Pancreas (tissue), 10 donors: ENCODE measurements around the gene GRB10. TPM values are rescaled to one million over a fixed set of nuclear protein-coding genes. Genes with fewer than 3 reads are reported as not detected.

ENCODE experiments used
- ATAC-seq, 4 donors: fragments of 200-7000 bp; cut with Tn5 transposase; one replicate each; pipeline versions ENCODE4 v1.8.0 to v1.9.1; 2020; ENCODE audit warnings: mild to moderate bottlenecking in 4 of 4, moderate library complexity in 4 of 4
- DNase-seq, 6 donors: peaks; one replicate each; pipeline ENCODE4 v3.0.0-alpha.2; 2020
- FAIRE-seq: peaks from 2 replicates; lab custom pipeline; 2012; peaks lifted over from hg19 to GRCh38; lab: Jason Lieb, UNC
- H3K27ac ChIP-seq, 4 donors: fragments of 200-600 bp; sonication (generic); 1 replicate in 3 of 4; 2 replicates in 1 of 4; pipeline versions ENCODE4 v1.5.0 to v1.8.0; 2020
- H3K27me3 ChIP-seq, 4 donors: fragments of 200-600 bp; one replicate each; pipeline ENCODE4 v1.8.0; 2021
- H3K36me3 ChIP-seq, 3 donors: fragments of 200-600 bp; sonication (generic) in 1 of 3; one replicate each; pipeline versions ENCODE4 v1.5.0 to v1.8.0; 2020 to 2021
- H3K4me1 ChIP-seq, 3 donors: fragments of 200-600 bp; one replicate each; pipeline ENCODE4 v1.8.0; 2021
- H3K4me3 ChIP-seq, 4 donors: fragments of 200-600 bp; sonication (generic) in 2 of 4; one replicate each; pipeline versions ENCODE4 v1.5.0 to v1.8.0; 2020 to 2021
- H3K9me3 ChIP-seq, 4 donors: fragments of 200-600 bp; one replicate each; pipeline ENCODE4 v1.8.0; 2021
- CTCF ChIP-seq, 4 donors: fragments of 200-600 bp; sonication (generic) in 3 of 4; IDR thresholded peaks; one replicate each; pipeline versions ENCODE4 v1.5.0 to v1.8.0; 2021; ENCODE audit warnings: antibody characterized with exemption in 4 of 4
- WGBS, 2 donors: extraction: QIAGEN DNeasy Blood & Tissue Kit; methylation state at CpG; one replicate each; pipeline ENCODE4 v1.1.7; 2013; 5-methylcytosine and 5-hydroxymethylcytosine counted together
- intact Hi-C, 3 donors: fragments of 100-400 bp; cut with DNase I; formaldehyde crosslinking; loops; one replicate each; pipeline versions ENCODE4 v1.11.1 to v1.14.2; 2022
- polyA plus RNA-seq, 2 donors: library from polyadenylated mRNA; stranded (reverse); fragments of 200-250 nt; gene quantifications; one replicate each; pipeline ENCODE4 v1.2.3, GENCODE V29; 2013
- total RNA-seq, 6 donors: library from RNA; stranded (reverse); fragmentation: NEBNext Ultra II Directional in 4 of 6; extraction: Animal tissue kit (Norgen Biotek cat#: 25700) in 4 of 6; gene quantifications; one replicate each; pipeline versions ENCODE4 v1.2.1 to v1.2.4, GENCODE V29; 2021 to 2023
- donor health status: healthy with polysubstance abuse.
- donor health status: DM: no; HTN: no; CAD: no; lungs with moderate emphysema.
- donor health status: DM: no; HTN: no; CAD: no.
- donor health status: control.
- donor health status: control.
- donor health status: Bipolar disorder and iron deficiency.
- donor health status: DM: yes; HTN: yes; CAD: no.
- donor health status: DM: no; HTN: no; CAD: no.
- donor health status: DM: no; HTN: no; CAD: no.
- donor health status: DM: yes; HTN: yes; CAD: no.

Gene GRB10
- total and polyA plus RNA-seq, 8 donors = 69.9 to 199 (median 133) TPM

- WGBS, 2 donors = 46 to 47% methylated on average over 12 of the region's 12 CpGs
- FAIRE-seq (no peak), ATAC-seq (no peak), DNase-seq (peak in 2 of 6 donors; percentile 11 to 14)
- intact Hi-C loops = no loop called here
- no peaks in the 10 kb centered on the region for H3K27me3 ChIP-seq
- H3K27ac ChIP-seq = peak overlapping the region in 2 of 4 donors; percentile 13 to 22
- no peaks in the 10 kb centered on the region for H3K9me3 ChIP-seq
- TF ChIP-seq CTCF (IDR thresholded peaks at IDR 0.05) = no peak
- H3K4me3 ChIP-seq = no peak overlapping the region
- no peaks in the 10 kb centered on the region for H3K36me3 ChIP-seq
- peaks cover 53 to 74% (median 70%) of the 10 kb centered on the region in 3 donors for H3K4me1 ChIP-seq
Measured at GRCh38 chr7:50730446-50731400, 52.0 kb downstream of the GRB10 start.

GRCh38 chr7:50729962-50730361, 52.7 kb downstream of the GRB10 start:
- DNase-seq (no peak), ATAC-seq (no peak), FAIRE-seq (no peak)
- intact Hi-C loops = no loop called here
- no peaks in the 10 kb centered on the region for H3K36me3 ChIP-seq
- no peaks in the 10 kb centered on the region for H3K9me3 ChIP-seq
- no peak for TF ChIP-seq CTCF (IDR thresholded peaks at IDR 0.05)
- peaks cover 60 to 74% (median 74%) of the 10 kb centered on the region in 3 donors for H3K4me1 ChIP-seq
- H3K27ac ChIP-seq = no peak overlapping the region
- WGBS, 2 donors = 71 to 72% methylated on average over 5 of the region's 5 CpGs
- no peak overlapping the region for H3K4me3 ChIP-seq
- no peaks in the 10 kb centered on the region for H3K27me3 ChIP-seq

GRCh38 chr7:50728184-50728583, 54.5 kb downstream of the GRB10 start:
- peak; percentile 29 to 67 (median 55) for ATAC-seq

GRCh38 chr7:50727711-50728110, 55.0 kb downstream of the GRB10 start:
- intact Hi-C loops = no loop called here
- no peak for FAIRE-seq
- Histone ChIP-seq H3K4me3 (no peak overlapping the region), H3K9me3 (no peaks in the 10 kb centered on the region), H3K27ac (peak overlapping the region in 2 of 4 donors; percentile 25 to 44), H3K27me3 (no peaks in the 10 kb centered on the region), H3K4me1 (peaks cover 41 to 71% (median 65%) of the 10 kb centered on the region in 3 donors), H3K36me3 (peaks cover 0 to 6% (median 0%) of the 10 kb centered on the region in 3 donors)
- ATAC-seq = no peak
- WGBS, 2 donors = 76 to 81% methylated on average over 2 of the region's 2 CpGs
- no peak for DNase-seq
- TF ChIP-seq CTCF (IDR thresholded peaks at IDR 0.05) = no peak

More at GRCh38 chr7:50728184-50728583, 54.5 kb downstream of the GRB10 start:
- Histone ChIP-seq H3K9me3 (no peaks in the 10 kb centered on the region), H3K36me3 (peaks cover 0 to 6% (median 0%) of the 10 kb centered on the region in 3 donors), H3K27me3 (no peaks in the 10 kb centered on the region), H3K27ac (peak overlapping the region in 2 of 4 donors; percentile 25 to 44), H3K4me1 (peaks cover 46 to 71% (median 64%) of the 10 kb centered on the region in 3 donors), H3K4me3 (no peak overlapping the region)
- intact Hi-C loops = no loop called here
- WGBS, 2 donors = 11 to 19% methylated on average over 2 of the region's 2 CpGs
- no peak for FAIRE-seq
- TF ChIP-seq CTCF (IDR thresholded peaks at IDR 0.05) = no peak
- DNase-seq = peak in 1 of 6 donors; percentile 16
